DMS53 treated with DMSO at 0.1 percent for 48 hours (cell line): ENCODE data around the gene CARD18.
"Not testable (repeated sequence)": the region's sequence is repeated elsewhere in the genome, so short reads cannot be mapped to it uniquely, and the experiment has no call there.

ENCODE experiments used
- DNase-seq: peaks from one replicate; lab custom pipeline; 2025; ENCODE audit not compliant: unreplicated experiment; lab: John Stamatoyannopoulos, UW

Gene CARD18

DNA sequence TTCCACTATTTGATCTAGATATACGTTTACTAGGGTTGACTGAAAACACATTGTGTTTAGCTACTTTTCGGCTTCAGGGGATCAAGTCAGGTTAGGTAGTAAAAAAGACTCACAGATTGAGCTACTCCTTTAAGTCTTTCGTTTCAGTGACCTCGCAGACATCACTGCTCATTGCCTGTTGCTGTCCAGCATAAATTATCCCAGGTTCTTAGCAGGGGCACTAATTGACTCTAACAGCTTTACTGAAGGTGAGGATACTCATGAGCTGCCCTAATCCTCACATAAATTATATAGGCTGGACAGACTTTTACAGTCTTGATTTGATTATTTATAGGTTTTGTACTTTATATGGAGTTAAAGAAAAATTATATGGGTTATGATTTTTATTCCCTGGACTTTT lies 3.7 kb downstream of the CARD18 start:
- no peak for DNase-seq

- no peak for DNase-seq
Measured at GRCh38 chr11:105132716-105133511, 6.7 kb downstream of the CARD18 start.

DNA sequence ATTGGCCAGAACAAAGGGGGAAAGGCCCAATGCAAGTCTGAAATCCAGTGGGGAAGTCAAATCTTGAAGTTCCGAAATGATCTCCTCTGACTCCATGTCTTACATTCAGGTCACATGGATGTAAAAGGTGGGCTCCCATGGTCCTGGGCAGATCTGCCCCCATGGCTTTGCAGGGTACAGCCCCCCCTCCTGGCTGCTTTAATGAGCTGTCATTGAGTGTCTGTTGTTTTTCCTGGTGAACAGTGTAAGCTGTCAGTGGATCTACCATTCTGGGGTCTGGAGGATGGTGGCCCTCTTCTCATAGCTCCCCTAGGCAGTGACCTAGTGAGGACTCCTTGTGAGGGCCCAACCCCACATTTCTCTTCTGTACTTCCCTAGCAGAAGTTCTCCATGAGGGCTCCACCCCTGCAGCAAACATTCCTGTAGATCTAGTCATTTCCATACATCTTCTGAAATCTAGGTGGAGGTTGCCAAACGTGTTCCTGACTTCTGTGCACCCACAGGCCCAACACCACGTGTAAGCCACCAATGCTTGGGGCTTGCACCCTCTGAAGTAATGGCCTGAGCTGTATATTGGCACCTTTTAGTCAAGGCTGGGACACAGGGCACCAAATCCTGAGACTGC lies 9.3 kb downstream of the CARD18 start:
- DNase-seq = no peak

DNA sequence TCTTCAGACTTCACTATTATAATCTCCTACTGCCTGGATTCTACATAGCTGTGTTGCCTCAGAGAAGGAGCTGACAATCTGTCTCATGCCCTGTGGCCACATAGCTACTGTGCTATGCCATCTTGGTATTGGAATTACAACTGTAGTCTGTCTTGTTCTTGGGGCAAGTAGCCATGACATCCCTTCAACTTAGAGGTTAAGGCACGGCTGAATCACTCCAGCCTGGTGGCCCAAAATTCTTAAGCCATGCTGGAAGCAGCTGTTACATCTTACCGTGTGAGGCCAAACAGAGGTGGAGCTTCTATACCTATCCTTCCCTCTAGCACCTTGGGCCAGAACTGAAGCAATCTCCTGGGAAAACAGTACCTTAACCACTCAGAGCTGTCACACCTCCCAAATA lies 14.8 kb downstream of the CARD18 start:
- DNase-seq = no peak

- no peak for DNase-seq
Measured at GRCh38 chr11:105111145-105111944, 28.2 kb downstream of the CARD18 start.

- no peak for DNase-seq
Measured at GRCh38 chr11:105110688-105111030, 28.9 kb downstream of the CARD18 start.

GRCh38 chr11:105109855-105110687 lies 29.5 kb downstream of the CARD18 start:
- DNase-seq = no peak

GRCh38 chr11:105109321-105109720 lies 30.2 kb downstream of the CARD18 start:
- no peak for DNase-seq

DNA sequence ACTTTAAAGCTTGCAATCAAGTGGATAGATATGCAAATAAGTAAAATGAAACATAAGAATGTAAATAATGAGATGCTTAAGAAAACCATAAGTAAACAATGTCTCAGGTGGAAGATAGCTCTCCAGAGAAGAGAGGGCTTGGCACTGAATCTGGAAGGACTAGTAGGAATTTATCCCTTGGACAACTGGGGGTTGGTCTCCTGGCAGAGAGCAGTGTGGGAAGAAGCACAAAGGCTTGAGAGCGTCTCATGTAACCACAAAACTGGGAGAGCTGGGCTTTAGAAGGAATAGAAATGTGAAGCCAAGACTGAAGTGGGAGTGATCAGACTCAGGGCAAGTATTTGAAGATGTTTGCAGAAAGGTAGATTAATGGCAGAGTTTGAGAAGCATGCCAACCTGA lies 31.3 kb downstream of the CARD18 start:
- no peak for DNase-seq

GRCh38 chr11:105107226-105107825 lies 32.2 kb downstream of the CARD18 start:
- DNase-seq = not testable (repeated sequence)

DNA sequence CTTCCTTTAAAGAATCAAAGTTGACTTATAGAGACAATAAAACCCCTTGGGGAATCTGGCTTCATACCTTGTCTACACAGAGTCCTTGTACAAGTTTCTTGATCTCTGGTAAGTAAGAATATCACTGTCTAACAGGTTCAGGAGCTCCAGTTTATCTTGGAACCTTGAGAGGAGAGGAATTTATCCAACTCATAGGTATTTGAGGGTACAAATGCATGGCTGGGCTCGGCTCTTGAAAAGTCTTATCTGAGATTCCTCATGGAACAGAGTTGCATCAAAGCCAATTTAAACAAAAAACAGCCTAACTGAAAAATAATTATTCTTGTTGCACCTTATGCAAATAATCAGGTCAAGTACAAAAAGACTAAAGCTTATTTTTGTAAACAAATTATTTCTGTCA lies 33.4 kb downstream of the CARD18 start:
- DNase-seq = no peak

GRCh38 chr11:105104292-105104691 lies 35.3 kb downstream of the CARD18 start:
- no peak for DNase-seq

DNA sequence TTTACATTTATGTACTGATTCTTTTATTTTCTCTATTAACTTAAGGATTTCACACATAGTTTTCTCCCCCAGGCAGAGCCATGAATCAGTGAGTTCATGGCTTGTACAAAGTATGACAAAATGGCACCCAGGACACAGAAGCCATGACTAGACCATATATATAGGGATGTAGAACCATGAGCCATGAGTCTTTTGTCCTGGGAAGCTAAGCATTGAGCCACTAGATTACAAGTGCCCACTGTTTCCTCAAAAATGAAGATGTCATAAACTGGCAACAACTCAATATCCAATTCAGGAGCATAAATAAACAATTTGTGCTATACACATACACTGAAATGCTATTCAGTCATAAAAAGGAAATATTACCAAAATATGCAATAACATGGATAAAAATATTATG lies 36.2 kb downstream of the CARD18 start:
- no peak for DNase-seq

DNA sequence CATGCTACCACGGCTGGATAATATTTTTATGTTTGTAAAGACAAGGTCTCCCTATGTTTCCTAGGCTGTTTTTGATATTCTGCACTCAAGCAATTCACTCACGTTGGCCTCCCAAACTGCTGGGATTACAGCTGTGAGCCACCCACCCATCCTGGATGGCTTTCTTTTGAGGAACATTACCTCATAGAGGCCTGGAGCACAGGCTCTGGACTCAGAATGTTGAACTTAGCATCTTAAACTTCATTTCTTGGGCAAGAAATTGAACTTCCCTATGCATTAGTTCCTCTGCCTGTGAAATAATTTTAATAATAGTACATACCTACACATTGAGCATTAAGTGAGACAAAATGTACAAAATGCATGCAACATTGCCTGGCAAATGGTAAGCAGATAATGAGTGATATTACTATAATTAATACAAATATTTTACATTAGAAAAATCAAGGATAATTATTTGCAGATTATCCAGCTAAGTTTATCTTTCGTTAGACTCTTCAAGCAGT lies 37.4 kb downstream of the CARD18 start:
- DNase-seq = not testable (repeated sequence)

DNA sequence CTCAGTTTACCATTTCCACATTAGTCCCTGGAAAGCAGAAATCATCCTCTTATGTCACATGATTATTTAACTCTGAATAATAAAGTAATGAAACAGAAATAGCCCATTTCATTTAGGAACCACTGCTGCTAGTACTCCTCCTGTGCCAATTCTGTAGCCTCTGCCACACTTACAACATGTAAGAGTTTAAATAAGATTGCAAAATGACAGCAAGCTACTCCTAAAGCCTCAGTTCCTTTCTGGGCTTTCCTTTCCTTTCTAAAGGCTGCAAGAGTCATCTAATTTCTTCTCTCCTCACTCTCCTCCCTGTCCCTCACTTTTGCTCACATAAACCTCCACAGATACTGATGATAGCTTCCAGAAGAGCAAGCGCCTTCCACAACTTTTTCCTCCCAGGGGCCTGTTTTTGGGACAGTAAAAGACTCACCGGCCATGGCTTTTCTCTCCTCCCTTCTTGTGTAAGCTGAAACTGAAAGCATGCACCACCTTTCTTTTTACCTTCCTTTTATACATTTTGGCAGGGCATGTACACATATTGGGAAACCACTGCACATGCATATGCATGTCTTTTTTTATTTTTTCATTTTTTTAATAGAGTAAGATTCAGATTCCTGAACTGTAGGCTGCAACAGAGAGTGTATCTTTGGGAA lies 38.5 kb downstream of the CARD18 start:
- DNase-seq = no peak

DNA sequence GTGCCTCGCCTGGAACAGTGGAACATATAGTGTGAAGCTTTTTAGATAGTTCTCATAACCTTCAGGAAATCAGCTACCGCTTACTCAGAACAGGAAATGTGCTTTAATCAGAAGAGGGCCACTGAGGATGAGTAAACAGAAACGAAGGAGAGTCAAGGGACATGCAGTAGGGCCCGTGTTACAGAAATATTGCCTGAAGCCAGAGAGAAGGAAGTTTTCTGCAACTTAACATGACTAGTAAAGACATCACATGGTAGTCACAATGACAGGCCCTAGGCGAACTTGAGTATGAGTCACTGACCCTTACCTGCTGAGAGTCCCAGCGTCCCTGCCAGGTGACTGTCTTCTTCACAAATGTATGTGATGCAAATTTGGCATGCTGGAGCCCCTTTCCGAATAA lies 39.4 kb downstream of the CARD18 start:
- DNase-seq = peak; percentile 15

DNA sequence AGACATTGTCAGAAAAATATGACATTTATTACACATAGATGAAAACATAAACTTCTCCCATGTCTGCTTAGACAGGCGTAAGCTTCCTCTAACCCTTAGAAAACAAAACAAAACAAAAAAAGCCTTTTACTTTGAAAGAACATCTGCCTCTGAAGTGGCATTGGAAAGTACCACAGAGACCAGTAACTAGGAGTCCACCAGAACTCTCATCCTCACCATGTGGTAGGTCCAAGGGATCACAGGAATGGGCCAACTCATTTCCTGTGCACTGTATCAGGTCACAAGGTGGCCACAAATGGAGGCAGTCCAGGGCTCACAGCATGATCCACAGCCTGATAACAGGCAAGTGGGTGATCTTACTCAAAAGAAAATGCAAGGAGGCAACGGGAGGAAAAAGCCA lies 40.0 kb downstream of the CARD18 start:
- not testable (repeated sequence) for DNase-seq

DNA sequence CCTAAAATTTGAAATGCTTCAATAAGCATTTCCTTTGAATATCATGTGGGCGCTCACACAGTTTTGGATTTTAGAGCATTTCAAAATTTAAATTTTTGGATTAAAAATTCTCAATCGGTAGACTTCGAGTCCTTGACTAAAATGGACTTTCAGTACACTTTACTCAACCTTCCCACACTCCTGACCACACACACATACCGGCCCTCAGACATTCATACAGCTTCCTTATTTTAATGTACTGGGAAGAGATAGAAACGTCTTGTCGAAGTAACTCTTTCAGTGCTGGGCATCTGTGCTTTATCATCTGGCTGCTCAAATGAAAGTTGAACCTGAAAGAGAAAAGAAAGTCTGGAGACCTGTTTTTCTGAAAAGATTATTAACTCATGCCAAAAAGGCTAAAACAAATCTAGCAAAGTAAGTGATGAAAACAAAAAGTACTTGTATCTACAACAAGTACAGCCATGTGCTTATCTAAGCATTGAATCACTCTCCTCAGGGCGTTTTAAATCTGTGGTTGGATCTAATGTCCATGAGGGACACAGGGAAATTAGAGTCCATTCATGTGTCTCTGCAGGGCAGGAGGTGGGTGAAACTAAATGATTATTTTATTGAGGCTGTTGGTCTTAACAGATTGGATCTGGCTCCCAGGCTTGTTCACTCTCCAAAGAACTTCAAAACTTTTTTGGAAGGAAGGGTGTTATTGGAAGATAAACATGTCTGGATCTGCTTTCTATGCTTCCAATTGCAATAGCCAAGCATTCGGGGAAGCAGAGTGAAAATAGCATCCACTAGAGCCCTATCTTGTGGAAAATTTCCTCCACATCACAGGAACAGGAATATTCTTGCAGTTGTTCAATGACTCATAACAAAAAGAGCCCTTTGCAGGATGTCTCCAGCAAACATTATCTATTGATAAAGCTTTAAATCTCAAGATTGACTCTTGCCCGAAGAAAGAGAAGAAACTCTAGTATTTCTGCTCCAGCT lies 47.0 kb downstream of the CARD18 start:
- no peak for DNase-seq
